ENCODE data around the gene ZNF286A.
"Not testable (repeated sequence)": the region's sequence is repeated elsewhere in the genome, so short reads cannot be mapped to it uniquely, and the experiment has no call there.

ZNF286A gene

DNA sequence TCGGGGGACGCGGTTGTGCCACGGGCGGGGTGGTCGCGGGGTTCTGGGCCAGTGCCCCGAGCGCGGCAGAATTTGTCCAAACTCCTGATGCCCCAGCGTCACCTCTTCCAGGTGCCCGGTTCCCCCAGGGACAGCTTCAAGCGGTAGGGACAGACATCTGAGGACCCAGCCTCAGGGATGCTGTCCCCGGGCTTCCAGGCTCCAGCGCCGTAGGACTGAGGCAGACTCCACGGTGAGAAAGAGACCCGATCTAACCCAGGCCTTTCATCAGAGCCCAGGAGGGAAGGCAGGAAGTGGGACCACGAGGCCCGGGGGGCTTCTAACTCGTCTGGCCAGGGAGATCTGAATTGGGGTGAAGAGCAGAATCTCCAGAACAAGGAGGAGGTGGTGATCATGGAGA is 385 bp downstream of the ZNF286A start:
- not testable (repeated sequence) for DNase-seq (ENCODE audit: low spot score)

DNA sequence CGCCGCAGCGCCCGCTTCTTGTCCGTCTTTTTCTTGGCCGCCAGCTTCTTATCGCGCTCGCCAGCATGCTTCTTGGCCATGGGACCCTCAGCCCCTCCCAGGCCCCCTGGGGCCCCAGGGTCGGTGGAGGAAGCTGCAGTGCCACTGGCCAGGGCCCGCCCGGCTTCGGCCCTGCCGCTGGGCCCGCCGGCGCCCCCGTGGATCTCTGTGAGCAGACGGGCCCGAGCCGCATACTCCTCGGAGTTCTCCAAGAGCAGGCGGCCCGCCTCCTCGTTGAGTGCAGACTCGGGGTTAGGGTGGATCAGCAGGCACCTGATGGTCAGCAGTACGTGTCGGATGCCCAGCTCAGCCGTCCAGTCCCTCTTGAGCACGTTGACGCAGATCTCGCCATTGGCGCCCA is 4.7 kb downstream of the ZNF286A start:
- not testable (repeated sequence) for DNase-seq (ENCODE audit: low spot score)

DNA sequence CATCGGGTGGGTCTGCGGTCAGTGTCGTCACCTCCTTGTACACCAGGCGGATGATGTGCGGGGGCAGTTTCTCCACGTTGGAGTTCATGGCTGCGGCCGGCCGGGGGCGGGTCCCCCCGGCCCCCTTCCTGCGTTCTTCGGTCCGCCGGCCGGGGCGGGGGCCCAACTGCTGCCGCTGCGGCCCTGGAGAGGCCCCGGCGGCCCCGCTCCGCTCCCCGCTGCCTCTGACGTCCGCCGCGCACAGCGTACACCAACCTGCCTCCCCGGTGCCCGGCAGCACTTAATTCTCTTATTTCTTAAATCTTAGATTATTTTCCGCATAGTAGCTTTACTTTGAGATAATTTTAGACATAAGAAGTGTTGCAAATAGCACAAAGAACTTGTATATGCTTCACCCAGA is 5.3 kb downstream of the ZNF286A start:
- DNase-seq (ENCODE audit: low spot score), result not testable (repeated sequence)

DNA sequence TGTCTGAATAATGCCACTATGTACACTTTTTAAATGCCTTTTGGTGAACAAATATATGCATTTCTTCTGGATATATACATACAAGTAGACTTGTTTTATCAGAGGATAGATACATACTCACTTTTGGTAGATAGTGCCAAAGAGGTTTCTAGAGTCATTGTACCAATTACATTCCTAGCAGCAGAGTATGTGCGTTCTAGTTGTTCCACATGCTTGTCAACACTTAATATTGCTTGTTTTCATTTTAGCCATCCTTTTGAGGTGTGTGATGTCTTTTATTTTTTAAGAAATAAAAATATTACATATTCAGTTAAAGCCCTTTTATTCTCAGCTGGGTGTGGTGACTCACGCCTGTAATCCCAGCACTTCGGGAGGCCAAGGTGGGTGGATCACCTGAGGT is 9.3 kb downstream of the ZNF286A start:
- not testable (repeated sequence) for DNase-seq (ENCODE audit: low spot score)

DNA sequence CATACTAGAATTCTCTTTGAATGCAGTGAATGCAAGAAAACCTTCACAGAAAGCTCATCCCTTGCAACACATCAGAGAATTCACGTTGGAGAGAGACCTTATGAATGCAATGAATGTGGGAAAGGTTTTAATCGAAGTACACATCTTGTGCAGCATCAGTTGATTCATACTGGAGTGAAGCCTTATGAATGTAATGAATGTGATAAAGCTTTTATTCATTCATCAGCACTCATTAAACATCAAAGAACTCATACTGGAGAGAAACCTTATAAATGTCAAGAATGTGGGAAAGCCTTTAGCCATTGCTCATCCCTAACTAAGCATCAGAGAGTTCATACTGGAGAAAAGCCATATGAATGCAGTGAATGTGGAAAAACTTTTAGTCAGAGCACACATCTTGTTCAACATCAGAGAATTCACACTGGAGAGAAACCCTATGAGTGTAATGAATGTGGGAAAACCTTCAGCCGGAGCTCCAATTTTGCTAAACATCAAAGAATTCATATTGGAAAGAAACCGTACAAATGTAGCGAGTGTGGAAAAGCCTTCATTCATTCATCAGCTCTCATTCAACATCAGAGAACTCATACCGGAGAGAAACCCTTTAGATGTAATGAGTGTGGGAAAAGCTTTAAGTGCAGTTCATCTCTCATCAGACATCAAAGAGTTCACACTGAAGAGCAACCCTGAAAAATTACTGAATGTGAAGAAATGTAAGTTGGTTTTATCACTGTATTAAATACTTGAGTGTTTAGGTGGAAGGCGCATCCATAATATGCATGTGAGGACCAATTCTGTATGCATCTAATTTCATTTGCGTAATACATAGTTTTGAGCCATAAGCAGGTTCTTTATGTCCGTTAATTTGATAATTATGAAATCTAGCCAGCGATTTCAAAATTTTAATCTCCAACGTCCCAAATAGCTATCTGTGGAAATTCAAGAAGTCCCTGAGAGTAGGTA is 17.3 kb downstream of the ZNF286A start:
- not testable (repeated sequence) for DNase-seq (ENCODE audit: low spot score)

DNA sequence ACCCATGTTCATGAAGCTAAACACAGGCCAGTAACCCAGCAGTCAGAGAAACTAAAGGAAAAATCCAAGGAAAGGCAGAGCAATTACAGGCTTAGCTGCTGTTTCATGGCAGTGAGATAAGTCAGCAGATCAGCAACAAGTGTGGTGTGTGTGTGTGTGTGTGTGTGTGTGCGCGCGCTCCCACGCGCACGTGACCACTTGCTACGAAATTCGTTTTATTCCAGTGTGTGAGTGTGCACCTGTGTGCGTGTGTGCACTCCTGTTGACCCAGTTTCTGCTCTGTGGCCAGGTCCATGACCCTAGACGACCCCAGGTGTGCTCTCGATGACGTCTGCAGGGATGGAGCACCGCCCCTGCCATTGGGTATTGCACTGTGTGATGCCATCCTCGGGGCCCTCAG is 31.0 kb downstream of the ZNF286A start:
- not testable (repeated sequence) for DNase-seq (ENCODE audit: low spot score)

DNA sequence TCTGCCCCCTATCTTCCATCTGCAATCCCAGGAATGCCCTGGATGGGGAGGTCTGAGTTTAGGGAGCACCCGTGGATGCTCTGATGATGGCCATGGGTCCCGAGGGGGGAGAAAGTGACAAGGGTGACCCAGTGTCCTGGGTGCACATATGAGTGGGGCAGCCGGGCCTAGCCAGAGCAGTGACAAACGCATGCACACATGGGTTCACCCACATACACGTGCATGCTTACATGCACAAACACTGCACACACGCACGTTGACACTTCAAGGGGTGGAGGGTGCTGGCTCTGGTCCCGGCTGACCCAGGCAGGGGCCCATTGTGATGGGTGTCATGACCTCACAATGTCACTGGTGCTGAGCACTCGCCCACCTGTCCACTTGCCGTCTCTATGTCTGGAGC is 32.3 kb downstream of the ZNF286A start, which contains the start of gene TBC1D26:
TSS of gene TBC1D26 (plus strand) at position 384 of the 400 bp plus-strand sequence. CDS start 3,066 bp downstream, outside the sequence.
- not testable (repeated sequence) for DNase-seq (ENCODE audit: low spot score)

DNA sequence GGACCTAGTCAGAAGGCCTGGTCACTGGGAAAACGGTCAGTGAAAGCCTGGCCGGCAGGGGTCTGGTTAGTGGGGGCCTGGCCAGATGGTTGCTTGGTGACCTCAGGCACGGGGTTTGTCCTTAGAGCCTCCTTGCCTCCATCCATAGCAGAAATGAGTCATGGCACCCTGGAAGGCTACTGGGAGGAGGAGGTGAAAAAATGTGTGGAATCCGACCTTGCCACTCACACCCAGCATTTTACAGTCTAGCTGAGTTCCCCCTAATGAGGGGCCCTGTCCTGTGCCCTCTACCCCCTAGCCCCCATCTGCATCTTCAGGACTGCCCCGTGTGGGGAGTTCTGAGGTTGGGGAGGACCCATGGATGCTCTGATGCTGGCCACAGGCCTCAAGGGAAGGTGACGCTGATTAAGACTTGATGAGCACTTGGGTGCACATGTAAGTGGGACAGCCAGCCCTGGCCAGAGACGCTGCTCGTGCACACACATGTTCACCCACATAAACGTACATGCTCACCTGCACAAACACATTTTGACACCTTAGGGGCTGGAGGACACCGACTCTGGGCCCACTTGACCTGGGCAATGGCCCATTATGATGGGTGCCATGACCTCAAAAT is 33.7 kb downstream of the ZNF286A start:
- DNase-seq (ENCODE audit: low spot score), result not testable (repeated sequence)

DNA sequence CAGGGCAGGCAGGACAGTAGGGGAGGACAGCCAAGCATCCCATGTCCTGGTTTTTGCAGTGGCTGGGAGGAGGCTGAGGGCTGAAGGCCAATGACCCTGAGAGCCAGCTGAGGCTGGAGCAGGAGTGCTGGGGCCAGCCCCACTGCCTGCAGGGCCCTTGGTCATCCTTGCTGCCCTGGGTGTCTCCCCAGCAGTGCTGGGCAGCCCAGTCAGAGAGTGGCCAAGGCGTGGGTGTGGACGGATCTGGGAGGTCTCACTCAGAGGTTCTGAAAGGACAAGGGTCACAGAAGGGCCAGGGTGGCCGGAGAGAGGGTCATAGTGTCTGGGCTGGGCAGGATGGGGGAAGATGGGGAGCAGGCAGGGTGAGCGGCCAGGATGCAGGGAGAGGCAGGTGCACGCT is 37.0 kb downstream of the ZNF286A start:
- not testable (repeated sequence) for DNase-seq (ENCODE audit: low spot score)

DNA sequence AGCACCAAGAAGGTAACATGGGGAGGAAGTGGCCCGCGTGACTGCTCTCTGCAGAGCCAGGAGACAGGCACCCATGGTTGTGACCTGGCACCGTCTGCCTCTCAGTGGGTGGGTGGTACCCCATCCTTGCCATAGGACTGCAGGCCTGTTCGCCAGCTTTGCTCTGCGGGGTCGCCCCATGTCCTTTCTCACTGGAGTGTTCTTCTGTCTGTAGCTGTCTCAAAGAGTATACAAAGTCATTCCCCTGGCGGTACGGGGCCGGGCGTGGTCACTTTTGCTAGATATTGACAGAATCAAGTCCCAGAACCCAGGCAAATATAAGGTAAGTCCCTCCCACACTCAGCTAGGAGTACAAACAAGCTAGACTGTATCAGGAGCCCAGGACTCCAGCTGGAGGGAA is 38.5 kb downstream of the ZNF286A start:
- DNase-seq (ENCODE audit: low spot score), result no peak

DNA sequence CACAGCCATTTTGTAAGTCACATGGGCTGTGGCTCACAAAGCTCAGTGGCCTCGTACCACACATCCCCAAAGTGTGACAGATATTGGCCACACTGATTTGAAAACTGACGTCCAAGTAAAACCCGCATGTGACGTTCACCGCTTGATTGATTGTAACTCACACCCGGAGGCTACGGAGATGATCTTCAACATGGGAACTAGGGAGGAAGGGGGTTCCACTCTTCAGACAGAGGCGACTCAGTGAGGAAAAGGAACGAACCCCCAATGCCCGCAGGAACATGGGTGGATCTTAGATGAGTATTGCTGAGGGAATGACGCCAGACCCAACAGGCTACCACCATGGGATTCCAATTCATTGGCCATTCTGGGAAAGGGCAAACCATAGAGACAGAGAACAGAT is 39.7 kb downstream of the ZNF286A start:
- DNase-seq (ENCODE audit: low spot score), result not testable (repeated sequence)

DNA sequence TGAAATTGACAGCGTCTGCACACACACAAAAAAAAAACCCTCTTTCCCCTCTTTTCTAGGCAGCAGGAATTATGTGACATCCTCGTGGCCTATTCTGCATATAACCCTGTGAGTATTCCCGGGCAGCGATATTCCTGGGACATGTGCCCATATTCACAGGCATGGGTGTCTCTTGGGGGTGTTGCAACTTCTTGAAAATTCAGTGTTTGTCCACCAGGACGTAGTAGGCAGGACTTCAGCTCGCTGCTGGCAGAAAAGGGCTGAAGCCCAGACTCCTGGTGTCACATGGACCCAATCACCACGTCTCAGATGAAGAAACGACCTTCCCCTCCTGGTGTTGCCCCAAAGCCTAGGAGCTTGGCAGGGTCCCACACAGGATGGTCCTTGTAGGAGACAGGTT is 40.5 kb downstream of the ZNF286A start:
- DNase-seq (ENCODE audit: low spot score), result not testable (repeated sequence)

DNA sequence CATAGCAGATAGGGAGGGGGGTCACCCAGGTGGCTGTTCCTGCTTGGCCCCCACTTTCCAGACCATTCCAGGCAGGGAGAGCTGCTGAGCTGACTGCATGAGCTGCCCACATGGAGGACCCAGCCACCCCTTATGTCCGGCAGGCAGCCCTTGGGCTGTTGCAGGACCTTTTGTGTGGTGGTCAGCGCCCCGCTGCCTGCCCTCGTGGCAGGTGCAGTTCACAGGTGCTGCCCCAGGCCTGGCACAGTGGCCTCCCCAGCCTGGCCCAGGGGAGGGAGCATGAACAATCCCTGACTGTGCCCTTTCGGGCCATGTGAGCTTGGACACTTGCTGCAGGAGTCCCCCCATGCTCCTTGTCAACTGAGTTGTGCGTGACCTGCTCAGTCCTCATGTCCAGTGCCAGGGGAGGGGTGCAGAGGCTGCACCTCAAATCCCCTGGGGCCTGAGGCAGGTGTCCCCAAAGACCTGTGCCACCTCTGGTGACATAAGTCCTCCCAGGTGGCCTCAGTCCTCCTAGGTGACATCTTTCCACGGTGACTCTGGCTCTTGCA is 41.1 kb downstream of the ZNF286A start:
- no peak for DNase-seq (ENCODE audit: low spot score)

DNA sequence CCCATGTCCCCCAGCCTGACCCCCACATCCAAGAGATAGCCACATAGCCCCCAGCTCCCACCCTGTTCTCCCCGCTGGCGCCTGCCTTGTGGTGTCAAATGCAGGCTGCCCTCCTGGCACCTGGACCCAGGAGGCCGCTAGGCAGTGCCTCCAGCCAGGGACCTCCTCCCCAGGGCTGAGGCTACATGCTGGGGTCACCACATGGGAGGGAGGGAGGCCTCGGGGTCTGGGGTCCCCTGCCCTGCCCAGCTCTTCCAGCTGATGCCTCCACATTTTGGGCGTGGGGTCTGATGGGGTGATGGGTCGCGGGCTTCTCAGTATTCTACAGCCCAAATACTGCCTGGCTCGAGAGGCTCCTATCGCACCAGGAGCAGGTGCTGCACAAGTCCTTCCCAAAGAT is 42.1 kb downstream of the ZNF286A start:
- DNase-seq (ENCODE audit: low spot score), result no peak

DNA sequence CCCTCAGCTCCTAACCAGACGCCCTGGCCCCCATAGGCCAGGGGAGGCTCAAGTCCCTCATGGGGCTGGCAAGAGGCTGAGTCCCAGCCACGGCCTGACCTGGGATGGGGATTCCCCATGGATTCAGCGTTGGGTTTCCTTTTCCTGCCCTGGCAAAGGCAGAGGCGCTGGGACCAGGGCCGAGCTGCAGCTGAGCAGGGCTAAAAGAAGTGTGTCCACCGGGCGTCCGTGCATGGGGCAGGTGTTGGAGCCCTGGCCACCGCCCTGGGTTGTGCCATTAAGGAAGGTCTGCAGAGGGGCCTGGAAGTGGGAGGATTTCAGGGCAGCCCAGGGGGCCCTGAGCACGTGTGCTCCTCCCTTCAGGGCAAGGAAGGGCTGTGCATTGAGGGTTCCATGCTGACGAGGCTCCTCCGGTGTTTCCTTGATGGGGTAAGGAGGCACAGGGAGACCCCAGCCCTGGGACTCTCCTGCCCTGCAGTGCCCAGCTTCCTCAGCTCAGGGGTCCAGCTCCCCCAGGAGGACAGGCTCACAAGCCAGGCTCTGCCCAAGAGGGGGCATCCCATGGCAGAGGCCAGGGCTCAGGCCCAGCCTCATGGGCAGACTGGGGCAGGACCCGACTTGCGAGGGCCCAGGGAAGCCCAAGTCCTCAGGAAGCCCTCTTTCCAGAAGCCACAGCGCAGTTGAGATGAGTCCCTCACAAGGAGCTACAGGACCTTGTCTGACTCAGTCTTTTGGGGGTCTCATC is 42.7 kb downstream of the ZNF286A start:
- DNase-seq (ENCODE audit: low spot score), result no peak

DNA sequence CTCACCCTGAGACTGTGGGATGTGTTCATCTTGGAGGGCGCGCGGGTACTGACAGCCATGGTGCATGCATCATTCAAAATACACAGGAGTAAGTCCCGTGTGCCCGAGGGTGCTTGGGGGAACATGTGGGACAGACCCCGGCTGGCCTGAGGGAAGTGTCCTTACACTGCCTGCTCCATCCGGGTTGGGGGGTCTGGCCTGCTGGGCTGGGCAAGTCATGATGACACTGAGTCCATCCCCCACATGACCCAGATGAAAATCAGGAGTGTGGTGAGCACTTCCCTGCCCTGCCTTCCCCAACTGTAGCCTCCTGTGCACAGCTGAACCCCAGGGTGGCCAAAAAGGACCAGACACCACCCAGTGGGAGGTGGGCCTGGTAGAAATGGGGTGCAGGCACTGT is 43.4 kb downstream of the ZNF286A start:
- DNase-seq (ENCODE audit: low spot score), result no peak

DNA sequence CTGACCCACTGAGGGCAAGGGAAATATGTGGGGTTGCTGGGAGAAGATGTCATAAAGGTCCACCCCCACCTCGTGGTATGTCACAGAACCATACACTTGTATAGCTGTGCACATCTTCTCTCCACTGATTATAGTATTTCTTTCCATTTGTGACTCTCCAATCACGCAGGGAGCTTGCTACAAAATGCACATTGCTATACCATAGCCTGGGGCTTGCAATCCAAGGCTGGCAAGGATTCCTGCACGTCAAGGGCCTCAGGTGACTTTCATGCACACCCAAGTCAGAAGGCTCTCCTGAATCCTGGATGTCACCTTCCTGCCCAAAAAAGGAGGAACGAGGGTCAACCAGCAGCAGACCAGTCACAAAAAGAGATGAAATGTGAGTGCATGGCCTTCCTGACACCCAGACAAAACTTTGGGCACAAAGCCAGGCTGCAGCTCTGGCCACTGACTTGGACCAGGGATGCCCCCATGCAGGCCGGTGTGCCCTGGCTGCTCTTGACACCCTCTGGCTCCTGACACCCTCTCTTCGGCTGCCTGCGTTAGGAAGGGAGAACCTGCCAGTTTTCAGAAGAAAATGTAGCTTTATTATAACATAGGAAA is 44.6 kb downstream of the ZNF286A start:
- DNase-seq (ENCODE audit: low spot score), result no peak

DNA sequence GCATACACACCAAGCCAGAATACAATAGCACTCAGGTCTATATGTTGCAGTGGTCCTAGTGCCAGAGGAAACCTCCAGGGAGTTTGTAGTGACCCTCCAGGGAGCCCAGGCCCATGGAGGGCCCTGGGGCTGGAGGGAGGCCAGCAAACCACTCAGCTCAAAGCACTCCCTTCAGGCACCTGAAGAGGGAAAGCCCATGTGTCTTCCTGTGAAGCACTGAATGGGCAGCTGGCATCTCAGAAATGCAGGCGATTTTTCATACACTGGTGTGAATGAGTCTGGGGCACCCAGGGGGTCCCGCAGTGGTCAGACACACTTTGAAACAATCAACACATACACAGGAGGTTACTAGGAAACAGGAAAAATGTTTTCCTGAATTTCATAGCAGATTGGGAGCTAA is 45.3 kb downstream of the ZNF286A start:
- DNase-seq (ENCODE audit: low spot score), result no peak

DNA sequence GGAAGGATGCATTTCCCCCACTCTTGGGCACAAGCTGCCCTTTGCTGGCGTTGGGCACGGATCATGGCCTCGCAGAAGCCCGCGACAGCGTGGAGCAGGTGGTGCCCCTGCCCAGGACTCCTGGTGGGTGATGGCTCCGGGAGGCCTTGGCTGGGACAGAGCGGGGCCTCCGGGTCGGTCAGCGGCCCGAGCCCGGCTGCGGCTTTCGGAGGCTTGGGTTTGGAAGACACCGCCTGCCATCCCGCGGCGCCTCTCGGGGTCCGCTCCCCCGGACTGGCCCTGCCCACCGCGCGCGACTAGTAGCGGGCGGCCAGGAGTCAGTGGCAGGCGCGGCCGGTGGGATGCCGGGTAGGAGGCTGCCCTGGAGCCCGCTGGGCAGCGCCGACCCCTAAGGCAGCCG is 49.9 kb downstream of the ZNF286A start:
- not testable (repeated sequence) for DNase-seq (ENCODE audit: low spot score)

DNA sequence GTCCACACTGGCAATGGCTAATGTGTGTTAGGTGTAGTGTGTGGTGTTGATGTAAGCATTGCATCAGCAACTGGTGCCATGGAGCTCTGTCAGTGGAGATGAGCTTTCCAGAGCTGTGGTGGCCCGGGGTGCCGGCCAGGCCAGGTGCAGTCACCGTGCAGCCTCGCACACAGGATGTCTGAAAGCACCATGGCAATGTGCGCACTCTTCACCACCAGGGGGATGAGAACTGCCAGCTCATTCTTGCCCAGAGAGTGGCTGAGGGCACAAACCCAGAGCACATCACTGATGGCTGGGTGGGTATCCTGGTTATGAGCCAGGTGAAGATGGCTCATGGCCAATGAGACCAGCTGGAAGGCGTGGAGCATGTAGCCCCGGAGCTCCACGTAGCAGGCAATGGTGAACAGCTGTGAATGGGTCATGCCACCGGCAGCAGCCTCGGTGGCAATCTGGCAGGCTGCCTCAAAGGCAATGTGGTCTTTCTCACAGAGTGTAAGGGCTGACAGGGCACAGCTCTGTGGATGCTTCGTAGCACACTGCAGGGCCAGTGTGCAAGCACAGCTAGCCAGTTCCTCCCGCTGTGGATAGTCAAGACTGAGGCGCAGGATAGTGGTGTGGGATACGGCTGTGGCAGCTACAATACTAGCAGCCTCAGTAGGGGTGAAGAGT is 69.4 kb downstream of the ZNF286A start:
- not testable (repeated sequence) for DNase-seq (ENCODE audit: low spot score)
